ENCODE data around the gene VSIR.

The VSIR gene

GRCh38 chr10:71698737-71699136 lies 74.6 kb downstream of the VSIR start:
- no peak for DNase-seq

GRCh38 chr10:71697938-71698709 lies 75.2 kb downstream of the VSIR start:
- no peak for DNase-seq
